Osteoblast (primary cell): ENCODE measurements around the gene CD96. TPM values are rescaled to one million over a fixed set of nuclear protein-coding genes. Genes with fewer than 3 reads are reported as not detected.
A peak's percentile ranks its signal among the peaks of the same experiment; 100 is the strongest.

Source experiments
- DNase-seq: peaks from one replicate; pipeline ENCODE4 v3.0.0; 2011; ENCODE audit warnings: low spot score, mixed read lengths; ENCODE audit not compliant: insufficient read length; ENCODE audit errors: missing footprints
- H2AFZ ChIP-seq: 2 replicates; pipeline ENCODE4 v1.6.0; 2011; ENCODE audit warnings: mild to moderate bottlenecking, low read length
- H3K27ac ChIP-seq: 2 replicates; pipeline ENCODE4 v1.5.1; 2011; ENCODE audit warnings: mild to moderate bottlenecking, low read depth, low read length, moderate library complexity
- H3K27me3 ChIP-seq: 2 replicates; pipeline ENCODE4 v1.6.0; 2012; ENCODE audit warnings: mild to moderate bottlenecking, control low read depth, inconsistent platforms, low read length, moderate library complexity; ENCODE audit not compliant: insufficient read depth
- H3K36me3 ChIP-seq: 2 replicates; pipeline ENCODE4 v1.5.1; 2011; ENCODE audit warnings: mild to moderate bottlenecking, low read length, control low read depth, moderate library complexity; ENCODE audit not compliant: insufficient read depth
- H3K4me1 ChIP-seq: 2 replicates; pipeline ENCODE4 v1.5.1; 2011; ENCODE audit warnings: mild to moderate bottlenecking, low read length, control low read depth, moderate library complexity; ENCODE audit not compliant: insufficient read depth
- H3K4me2 ChIP-seq: 2 replicates; pipeline ENCODE4 v1.6.0; 2011; ENCODE audit warnings: mild to moderate bottlenecking, low read length; ENCODE audit not compliant: insufficient read depth
- H3K4me3 ChIP-seq: fragments of 200-600 bp; sonication (generic); 3 replicates; pipeline ENCODE4 v1.5.1; 2012; ENCODE audit warnings: mild to moderate bottlenecking, low read length, inconsistent platforms; ENCODE audit not compliant: insufficient read depth
- H3K79me2 ChIP-seq: 2 replicates; pipeline ENCODE4 v1.6.0; 2012; ENCODE audit warnings: mild to moderate bottlenecking, low read length, control low read depth, inconsistent platforms; ENCODE audit not compliant: insufficient read depth
- H3K9me3 ChIP-seq: 2 replicates; pipeline ENCODE4 v1.5.1; 2011; ENCODE audit warnings: low read depth, low read length, control low read depth
- H4K20me1 ChIP-seq: 2 replicates; pipeline ENCODE4 v1.6.0; 2012; ENCODE audit warnings: mild to moderate bottlenecking, low read length, control low read depth; ENCODE audit not compliant: insufficient read depth
- total RNA-seq: library from RNA; depleted of rRNA; stranded (reverse); fragments of >200 nt; gene quantifications from 2 replicates; pipeline ENCODE4 v1.2.3, GENCODE V29; 2012
- TF ChIP-seq, protein P1 (sequence below): IDR thresholded peaks from 2 replicates; pipeline ENCODE4 v1.5.1; 2011; ENCODE audit warnings: mild to moderate bottlenecking, low read depth, low read length, moderate library complexity; ENCODE audit errors: extremely low read depth

CD96 gene
- total RNA-seq, 1 donor: not detected

DNA sequence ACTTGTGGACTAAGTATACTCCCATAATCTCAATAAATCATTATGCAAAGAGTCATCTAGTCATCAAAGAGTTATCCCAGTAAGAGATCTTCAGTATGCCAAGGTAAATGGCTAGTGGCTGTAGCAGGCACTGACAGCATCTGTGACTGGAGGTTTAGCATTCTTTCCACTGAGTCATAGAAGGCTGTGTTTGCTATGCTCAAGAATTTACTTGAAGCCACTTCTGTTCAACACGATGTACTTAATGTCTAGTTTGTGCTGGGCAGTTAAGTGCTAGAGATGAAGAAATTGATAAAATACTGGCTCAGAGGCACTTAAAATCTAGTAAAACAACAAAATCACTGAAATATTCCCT is 40.1 kb downstream of the CD96 start:
- peak overlapping the region; percentile 54 for H3K4me2 ChIP-seq
- no peaks in the 10 kb centered on the region for H3K9me3 ChIP-seq
- TF ChIP-seq, protein P1, sequence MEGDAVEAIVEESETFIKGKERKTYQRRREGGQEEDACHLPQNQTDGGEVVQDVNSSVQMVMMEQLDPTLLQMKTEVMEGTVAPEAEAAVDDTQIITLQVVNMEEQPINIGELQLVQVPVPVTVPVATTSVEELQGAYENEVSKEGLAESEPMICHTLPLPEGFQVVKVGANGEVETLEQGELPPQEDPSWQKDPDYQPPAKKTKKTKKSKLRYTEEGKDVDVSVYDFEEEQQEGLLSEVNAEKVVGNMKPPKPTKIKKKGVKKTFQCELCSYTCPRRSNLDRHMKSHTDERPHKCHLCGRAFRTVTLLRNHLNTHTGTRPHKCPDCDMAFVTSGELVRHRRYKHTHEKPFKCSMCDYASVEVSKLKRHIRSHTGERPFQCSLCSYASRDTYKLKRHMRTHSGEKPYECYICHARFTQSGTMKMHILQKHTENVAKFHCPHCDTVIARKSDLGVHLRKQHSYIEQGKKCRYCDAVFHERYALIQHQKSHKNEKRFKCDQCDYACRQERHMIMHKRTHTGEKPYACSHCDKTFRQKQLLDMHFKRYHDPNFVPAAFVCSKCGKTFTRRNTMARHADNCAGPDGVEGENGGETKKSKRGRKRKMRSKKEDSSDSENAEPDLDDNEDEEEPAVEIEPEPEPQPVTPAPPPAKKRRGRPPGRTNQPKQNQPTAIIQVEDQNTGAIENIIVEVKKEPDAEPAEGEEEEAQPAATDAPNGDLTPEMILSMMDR: no peak

DNA sequence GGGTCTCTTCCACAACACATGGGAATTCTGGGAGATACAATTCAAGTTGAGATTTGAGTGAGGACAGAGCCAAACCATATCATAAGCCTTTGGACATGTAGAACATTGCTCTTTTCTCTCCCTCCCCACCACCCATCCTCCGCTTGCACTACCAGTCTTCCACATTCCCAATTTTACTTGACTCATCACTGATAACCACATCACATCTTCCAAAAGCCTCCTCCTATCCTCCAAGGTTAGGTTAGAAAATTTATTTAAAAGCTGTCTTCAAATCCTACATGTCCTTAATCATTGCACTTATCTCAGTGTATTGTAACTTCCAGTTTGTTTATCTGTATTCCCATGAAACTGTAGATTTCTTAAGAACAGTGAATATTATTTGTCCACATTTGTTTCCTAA is 42.7 kb downstream of the CD96 start:
- Histone ChIP-seq H3K36me3 (no peaks in the 10 kb centered on the region), H3K4me1 (peaks cover 53% of the 10 kb centered on the region), H4K20me1 (no peaks in the 10 kb centered on the region), H3K27me3 (no peaks in the 10 kb centered on the region), H3K4me3 (no peak overlapping the region), H2AFZ (no peak overlapping the region), H3K4me2 (no peak overlapping the region), H3K9me3 (no peaks in the 10 kb centered on the region), H3K79me2 (no peaks in the 10 kb centered on the region), H3K27ac (peak overlapping the region; percentile 39)
- TF ChIP-seq, protein P1: no peak
- peak; percentile 45 for DNase-seq

More for the DNA sequence above, 40.1 kb downstream of the CD96 start:
- Histone ChIP-seq H3K4me1 (peaks cover 31% of the 10 kb centered on the region), H3K27me3 (no peaks in the 10 kb centered on the region), H3K79me2 (no peaks in the 10 kb centered on the region), H3K27ac (peak overlapping the region; percentile 82), H3K36me3 (no peaks in the 10 kb centered on the region), H4K20me1 (no peaks in the 10 kb centered on the region), H3K4me3 (no peak overlapping the region), H2AFZ (no peak overlapping the region)
- peak; percentile 91 for DNase-seq

DNA sequence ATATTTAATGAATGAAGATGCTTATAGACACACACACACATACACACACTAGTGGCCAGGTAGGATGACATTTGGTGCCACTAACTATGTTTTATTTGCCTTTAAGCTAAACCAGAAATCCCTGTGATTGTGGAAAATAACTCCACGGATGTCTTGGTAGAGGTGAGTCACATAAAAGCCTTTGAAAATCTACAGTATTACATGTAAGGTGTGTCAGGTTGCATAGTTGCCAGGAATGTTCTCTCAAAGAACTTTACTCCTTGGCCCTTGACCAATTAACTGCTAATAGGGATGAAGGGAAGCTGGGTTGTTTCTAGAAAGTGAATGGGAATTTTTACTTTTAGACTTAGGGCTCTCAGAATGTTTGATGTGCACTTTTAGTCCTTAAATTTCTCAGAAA is 43.2 kb downstream of the CD96 start:
- Histone ChIP-seq H3K27me3 (no peaks in the 10 kb centered on the region), H3K27ac (no peak overlapping the region), H4K20me1 (no peaks in the 10 kb centered on the region), H3K9me3 (no peaks in the 10 kb centered on the region), H3K4me3 (no peak overlapping the region), H2AFZ (no peak overlapping the region), H3K4me1 (peaks cover 57% of the 10 kb centered on the region), H3K36me3 (no peaks in the 10 kb centered on the region), H3K79me2 (no peaks in the 10 kb centered on the region), H3K4me2 (no peak overlapping the region)
- TF ChIP-seq, protein P1: no peak
- DNase-seq: no peak

DNA sequence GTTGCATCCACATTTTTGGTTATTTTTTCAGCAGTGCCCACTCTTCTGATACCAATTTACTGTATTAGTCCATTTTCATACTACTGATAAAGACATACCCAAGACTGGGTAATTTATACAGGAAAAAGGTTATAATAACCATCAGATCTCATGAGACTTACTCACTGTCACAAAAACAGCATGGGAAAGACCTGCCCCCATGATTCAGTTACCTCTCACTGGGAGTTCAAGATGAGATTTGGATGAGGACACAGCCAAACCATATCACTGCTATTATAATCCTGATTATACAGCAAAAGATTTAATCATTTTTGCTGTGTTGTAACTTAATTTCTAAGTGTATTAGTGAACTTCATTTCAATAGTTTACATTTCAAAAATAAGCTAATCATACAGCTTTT is 46.5 kb downstream of the CD96 start:
- no peaks in the 10 kb centered on the region for H3K79me2 ChIP-seq
- no peaks in the 10 kb centered on the region for H4K20me1 ChIP-seq
- H2AFZ ChIP-seq: no peak overlapping the region
- H3K9me3 ChIP-seq: no peaks in the 10 kb centered on the region
- peak overlapping the region; percentile 53 for H3K27ac ChIP-seq
- H3K4me3 ChIP-seq: no peak overlapping the region
- no peak for DNase-seq
- peaks cover 56% of the 10 kb centered on the region for H3K4me1 ChIP-seq
- H3K4me2 ChIP-seq: no peak overlapping the region
- no peaks in the 10 kb centered on the region for H3K36me3 ChIP-seq
- TF ChIP-seq, protein P1: no peak
- no peaks in the 10 kb centered on the region for H3K27me3 ChIP-seq
